DOHH2 (cell line): ENCODE measurements around the gene HUWE1.

Source experiments
- EZH2phosphoT487 ChIP-seq: fragments of 200-600 bp; sonication (generic); IDR thresholded peaks from 2 replicates; pipeline ENCODE4 v1.6.1; 2017; ENCODE audit warnings: borderline replicate concordance, mild to moderate bottlenecking, antibody characterized with exemption, low read length, moderate library complexity, mixed read lengths
- TF ChIP-seq, protein P1 (sequence below): fragments of 200-600 bp; sonication (generic); IDR thresholded peaks from one replicate; pipeline ENCODE4 v1.5.1; 2014; ENCODE audit warnings: antibody characterized with exemption, mild to moderate bottlenecking, low read depth, low read length; ENCODE audit not compliant: poor library complexity, severe bottlenecking

DNA sequence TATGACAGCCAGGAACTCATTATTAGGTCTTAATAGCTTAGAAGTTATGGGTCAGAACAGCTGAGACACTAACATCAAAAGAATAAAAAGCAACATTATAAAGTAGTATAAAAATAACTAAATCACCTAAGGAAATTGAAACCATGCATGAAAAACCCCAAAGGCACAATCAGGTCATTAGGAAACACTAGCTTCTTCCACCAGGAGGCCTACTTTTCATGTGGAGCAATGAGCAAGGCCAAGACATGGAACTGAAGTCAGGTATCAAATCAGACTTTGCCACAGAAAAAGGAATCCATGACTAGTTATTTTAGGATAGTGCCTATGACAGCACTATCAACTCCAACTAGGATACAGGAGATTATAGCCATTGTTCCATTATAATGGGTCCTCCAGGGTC lies 7.9 kb downstream of the HUWE1 start:
- TF ChIP-seq, protein P1, sequence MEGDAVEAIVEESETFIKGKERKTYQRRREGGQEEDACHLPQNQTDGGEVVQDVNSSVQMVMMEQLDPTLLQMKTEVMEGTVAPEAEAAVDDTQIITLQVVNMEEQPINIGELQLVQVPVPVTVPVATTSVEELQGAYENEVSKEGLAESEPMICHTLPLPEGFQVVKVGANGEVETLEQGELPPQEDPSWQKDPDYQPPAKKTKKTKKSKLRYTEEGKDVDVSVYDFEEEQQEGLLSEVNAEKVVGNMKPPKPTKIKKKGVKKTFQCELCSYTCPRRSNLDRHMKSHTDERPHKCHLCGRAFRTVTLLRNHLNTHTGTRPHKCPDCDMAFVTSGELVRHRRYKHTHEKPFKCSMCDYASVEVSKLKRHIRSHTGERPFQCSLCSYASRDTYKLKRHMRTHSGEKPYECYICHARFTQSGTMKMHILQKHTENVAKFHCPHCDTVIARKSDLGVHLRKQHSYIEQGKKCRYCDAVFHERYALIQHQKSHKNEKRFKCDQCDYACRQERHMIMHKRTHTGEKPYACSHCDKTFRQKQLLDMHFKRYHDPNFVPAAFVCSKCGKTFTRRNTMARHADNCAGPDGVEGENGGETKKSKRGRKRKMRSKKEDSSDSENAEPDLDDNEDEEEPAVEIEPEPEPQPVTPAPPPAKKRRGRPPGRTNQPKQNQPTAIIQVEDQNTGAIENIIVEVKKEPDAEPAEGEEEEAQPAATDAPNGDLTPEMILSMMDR: peak; percentile 14
- TF ChIP-seq EZH2phosphoT487: no peak
